VCaP (cell line): Measurements from ENCODE around the gene CCDC148.
"Not testable (repeated sequence)": the region's sequence is repeated elsewhere in the genome, so short reads cannot be mapped to it uniquely, and the experiment has no call there.

Source experiments
- H3K27ac ChIP-seq: fragments of 450-650 bp; 2 replicates; pipeline ENCODE4 v1.5.1; 2017
- CTCF ChIP-seq: fragments of 450-650 bp; conservative IDR thresholded peaks from 2 replicates; pipeline ENCODE4 v1.5.1; 2017; ENCODE audit warnings: mild to moderate bottlenecking, moderate library complexity

Gene CCDC148

GRCh38 chr2:158457826-158458616, 1.5 kb upstream of the CCDC148 start:
- H3K27ac ChIP-seq: peak overlapping the region; percentile 88
- TF ChIP-seq CTCF: peak; percentile 64

GRCh38 chr2:158457092-158457825, 706 bp upstream of the CCDC148 start:
- TF ChIP-seq CTCF: no peak

GRCh38 chr2:158443606-158444005, 12.9 kb downstream of the CCDC148 start:
- H3K27ac ChIP-seq: no peak overlapping the region

More at GRCh38 chr2:158457092-158457825, 706 bp upstream of the CCDC148 start:
- H3K27ac ChIP-seq: peak overlapping the region; percentile 88

GRCh38 chr2:158439062-158439461, 17.5 kb downstream of the CCDC148 start:
- H3K27ac ChIP-seq: not testable (repeated sequence)

More at GRCh38 chr2:158443606-158444005, 12.9 kb downstream of the CCDC148 start:
- no peak for TF ChIP-seq CTCF

GRCh38 chr2:158433716-158434115, 22.8 kb downstream of the CCDC148 start:
- not testable (repeated sequence) for H3K27ac ChIP-seq

- TF ChIP-seq CTCF: no peak
- no peak overlapping the region for H3K27ac ChIP-seq
Observed at GRCh38 chr2:158432117-158432516, 24.4 kb downstream of the CCDC148 start.

- no peak for TF ChIP-seq CTCF
- H3K27ac ChIP-seq: no peak overlapping the region
Observed at GRCh38 chr2:158414538-158414937, 42.0 kb downstream of the CCDC148 start.

GRCh38 chr2:158413581-158413980, 43.0 kb downstream of the CCDC148 start:
- TF ChIP-seq CTCF: no peak

More at GRCh38 chr2:158413581-158413980, 43.0 kb downstream of the CCDC148 start:
- H3K27ac ChIP-seq: no peak overlapping the region
